NCI-H446 treated with DMSO at 0.1 percent for 48 hours (cell line): ENCODE measurements around the gene DCAF16.
A peak's percentile ranks its signal among the peaks of the same experiment; 100 is the strongest.

Experiments used
- DNase-seq: peaks from one replicate; lab custom pipeline; 2025; lab: John Stamatoyannopoulos, UW

The DCAF16 gene

DNA sequence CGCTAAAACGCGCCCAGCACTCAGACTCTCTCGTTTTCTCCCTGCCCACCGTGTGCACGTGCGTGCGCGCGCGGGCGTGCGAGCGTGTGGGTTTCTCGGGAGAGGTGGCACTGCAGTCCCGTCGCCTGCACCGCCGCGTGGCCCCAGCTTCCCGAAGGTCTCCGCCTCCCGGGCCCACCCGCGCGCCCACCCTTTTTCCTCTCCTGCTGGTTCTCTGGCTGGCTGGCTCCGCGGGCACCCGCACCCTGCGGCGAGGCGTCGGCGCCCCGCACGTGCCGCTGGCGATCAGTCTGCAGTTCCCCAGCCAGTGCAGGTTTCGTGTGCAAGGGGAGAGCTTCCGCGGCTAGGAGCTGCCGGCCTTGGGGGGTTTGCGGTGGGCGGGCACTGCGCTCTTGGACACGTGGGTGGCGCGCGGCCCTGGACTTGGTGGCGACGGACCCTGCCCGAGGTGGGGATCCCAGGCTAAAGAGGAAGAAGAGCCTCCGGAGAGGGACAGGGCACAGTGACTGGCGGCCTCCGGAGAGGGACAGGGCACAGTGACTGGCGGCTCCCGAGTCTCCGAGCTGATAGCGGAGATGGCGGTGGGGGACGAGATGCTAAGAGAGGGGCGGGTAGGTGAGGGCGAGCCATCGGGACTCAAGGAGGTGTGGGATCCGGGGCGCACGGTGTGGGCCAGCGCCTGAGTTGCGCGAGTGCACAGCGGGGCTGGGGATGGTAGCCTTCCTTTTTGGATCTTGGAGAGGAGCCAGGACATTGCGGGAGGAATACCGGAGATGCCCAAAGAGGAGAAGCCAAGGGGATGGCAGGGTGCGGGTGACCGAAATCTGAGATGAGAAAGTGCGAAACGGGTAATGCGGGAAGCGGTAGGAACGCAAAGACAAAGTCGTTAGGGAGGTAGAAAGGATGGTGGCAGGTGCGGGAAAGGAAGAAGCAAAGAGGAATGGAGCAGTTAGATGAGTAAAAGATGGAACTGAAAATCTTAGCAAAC, 29.0 kb downstream of the DCAF16 start, which contains the start of gene FAM184B:
Gene FAM184B, minus strand, starts transcription at position 322 of the 988 bp plus-strand sequence. CDS start 322 bp downstream, outside the sequence.
- no peak for DNase-seq

DNA sequence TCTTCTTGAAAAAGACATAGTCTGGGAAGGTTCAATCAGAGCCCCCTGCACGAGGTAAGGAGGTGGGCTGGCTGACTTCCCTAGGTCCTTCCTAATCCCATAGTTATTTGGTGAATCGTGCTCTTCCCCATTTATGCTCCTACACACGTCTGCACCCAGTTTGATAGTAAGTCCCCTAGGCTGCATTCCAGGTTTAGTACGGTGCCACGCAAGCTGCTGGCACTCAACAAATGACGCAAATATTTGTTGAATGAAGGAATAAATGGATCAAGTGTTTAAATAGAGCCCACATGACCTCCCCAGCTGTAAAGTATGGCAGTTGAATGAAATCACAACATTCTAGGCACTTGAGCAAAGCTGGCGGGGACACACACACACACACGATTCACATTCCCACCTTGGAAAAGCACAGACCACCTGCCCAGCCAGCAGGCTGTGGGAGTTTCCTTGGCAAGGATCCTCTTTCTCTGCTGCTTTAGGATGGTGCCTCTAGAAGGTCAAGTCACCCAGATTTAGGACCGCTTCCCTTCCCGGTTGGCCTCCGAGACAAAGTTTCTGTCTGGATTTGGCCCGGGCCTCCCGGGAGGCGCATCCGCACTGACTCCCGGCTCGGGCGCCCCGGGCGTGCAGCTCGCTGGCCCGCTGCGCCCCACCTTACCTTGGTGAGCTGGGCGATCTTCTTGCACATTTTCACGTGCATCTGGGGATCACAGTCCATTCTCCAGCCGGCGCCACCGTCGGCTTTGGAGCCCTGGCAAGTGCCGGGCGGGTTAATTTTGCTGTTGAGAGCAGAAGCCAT, 29.9 kb downstream of the DCAF16 start:
- no peak for DNase-seq

DNA sequence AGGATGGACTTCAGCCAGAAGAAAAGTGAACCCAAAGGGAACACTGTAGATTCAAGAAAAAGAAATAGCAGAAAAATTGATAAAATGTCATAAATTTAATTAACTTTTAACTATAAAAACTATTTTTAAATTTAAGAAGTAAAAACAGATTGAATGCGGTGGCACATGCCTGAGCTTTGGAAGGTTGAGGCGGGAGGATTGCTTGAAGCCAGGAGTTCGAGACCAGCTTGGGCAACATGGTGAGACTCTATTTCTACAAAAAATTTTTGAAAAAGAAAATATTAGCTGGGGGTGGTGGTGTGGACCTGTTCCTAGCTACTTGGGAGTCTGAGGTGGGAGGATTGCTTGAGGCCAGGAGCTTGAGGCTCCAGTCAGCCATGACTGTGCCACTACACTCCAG, 32.1 kb downstream of the DCAF16 start:
- DNase-seq: no peak

DNA sequence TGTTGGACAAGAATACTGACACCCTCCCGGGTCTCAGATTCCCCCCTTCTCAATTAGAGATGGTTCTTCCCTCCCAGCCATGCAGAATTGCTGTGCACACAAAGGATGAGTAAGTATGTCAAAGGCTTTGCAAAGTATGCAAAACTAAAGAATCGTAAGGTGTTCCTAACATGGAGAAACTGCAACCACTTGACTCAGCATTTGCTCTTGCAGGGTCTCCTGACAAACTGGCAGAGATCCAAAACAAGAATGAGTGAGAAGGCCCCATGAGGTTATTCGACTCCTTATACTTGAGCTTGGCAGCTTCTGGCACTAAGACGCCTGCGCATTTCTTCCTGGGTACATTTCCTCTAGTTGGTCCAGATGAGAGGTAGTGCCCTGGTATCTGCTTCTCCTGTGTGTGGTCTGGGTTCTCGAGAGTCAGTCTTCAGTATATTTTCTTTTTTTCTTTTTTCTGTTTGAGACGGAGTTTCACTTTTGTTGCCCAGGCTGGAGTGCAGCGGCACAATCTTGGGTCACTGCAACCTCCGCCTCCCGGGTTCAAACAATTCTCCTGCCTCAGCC, 37.3 kb downstream of the DCAF16 start:
- DNase-seq: no peak

DNA sequence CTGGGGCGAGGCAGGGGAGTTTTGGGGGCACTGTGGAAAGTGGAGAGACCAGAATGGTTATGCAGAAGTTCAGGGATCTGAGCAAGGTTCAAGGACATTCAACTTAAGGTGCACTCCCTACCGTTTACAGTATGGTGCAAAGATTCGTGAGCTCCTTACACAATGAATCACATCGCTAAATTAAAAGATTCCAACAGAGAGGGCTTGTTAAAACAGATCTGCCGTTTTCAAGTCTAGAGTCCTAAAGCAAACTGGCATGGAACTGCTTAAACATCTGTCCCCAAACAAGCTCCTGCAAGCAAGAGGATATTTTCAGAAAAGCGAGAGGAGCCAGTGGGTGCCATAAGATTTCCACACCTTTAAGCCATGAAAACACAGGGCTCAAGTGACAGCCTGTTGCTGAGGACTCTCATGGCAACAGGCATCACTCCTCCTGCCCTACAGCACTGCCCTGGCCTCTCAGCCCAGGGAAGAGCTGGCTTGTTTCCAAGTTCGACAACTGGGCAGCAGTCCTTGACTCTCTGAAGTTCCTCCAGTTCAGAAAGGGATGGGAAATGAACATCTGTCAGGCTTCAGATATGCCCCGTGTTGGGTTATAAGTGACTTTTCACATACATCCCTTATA, 39.2 kb downstream of the DCAF16 start:
- DNase-seq: no peak

DNA sequence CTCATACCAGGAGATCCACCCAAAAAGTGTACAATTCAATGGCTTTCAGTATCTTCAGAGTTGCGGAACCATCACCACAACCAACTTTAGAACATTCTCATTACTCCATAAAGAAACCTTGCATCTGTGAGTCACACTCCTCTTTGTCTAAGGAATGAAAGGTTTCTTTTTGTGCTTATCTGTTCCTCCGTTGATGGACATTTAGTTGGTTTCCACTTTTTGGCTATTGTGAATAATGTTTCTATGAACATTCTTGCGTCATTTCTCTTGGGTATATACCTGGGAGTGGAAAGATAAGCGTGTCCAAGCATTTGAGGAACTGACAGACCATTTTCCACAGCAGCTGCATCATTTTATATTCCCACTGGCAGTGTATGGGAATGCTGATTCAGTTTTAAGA, 39.7 kb downstream of the DCAF16 start:
- no peak for DNase-seq

DNA sequence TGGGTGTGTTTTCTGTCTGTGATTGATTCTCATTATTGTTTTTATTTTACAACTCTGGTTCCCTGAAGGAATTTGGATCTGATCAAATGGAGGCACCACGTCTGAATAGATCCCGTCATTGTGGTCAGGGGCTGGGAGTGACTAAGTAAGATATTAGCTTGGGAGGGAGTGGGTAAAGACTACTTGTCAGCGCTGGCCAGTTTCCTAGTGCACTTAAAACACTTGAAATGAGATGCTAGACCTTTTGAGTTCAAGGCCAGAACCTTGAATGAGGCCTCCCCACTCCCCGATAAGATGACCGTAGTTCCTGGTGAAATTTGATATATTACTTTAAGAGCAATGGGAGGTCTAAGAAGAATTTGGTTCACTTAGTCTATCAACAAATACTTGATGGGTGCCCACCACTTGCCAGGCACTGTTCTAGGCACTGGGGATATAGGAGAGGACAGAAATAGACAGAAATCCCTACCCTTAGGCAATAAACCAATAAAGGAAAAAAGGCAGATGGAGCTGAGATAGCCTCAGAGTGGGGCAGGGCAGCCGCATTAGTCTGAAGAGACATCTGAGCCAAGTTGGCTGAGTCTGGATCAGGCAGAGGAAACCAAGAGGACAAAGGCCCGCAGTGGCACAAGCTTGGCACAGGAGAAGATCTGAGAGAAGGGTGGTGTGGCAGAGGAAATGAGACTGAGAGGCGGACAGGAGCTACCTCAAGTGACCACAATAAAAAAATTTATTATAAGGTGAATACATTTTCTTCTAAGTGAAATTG, 41.0 kb downstream of the DCAF16 start:
- no peak for DNase-seq

DNA sequence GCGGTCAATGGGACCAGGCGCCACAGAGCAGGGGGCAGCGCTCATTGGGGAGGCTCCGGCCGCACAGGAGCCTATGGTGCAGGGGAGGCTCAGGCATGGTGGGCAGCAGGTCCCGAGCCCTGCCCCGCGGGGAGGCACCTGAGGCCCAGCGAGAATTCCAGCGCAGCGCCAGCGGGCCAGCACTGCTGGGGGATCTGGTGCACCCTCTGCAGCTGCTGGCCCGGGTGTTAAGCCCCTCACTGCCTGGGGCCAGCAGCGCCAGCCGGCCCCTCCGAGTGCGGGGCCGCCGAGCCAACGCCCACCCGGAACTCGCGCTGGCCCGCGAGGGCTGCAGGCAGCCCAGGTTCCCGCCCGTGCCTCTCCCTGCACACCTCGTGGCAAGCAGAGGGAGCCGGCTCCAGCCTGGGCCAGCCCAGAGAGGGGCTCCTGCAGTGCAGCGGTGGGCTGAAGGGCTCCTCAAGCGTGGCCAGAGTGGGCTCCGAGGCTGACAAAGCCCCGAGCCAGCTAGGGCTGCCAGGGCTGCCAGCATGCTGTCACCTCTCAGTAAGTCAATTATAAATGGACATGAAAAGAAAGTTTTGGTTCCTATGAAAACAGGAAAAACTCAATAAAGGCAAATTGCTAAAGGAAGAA, 43.6 kb downstream of the DCAF16 start:
- no peak for DNase-seq

DNA sequence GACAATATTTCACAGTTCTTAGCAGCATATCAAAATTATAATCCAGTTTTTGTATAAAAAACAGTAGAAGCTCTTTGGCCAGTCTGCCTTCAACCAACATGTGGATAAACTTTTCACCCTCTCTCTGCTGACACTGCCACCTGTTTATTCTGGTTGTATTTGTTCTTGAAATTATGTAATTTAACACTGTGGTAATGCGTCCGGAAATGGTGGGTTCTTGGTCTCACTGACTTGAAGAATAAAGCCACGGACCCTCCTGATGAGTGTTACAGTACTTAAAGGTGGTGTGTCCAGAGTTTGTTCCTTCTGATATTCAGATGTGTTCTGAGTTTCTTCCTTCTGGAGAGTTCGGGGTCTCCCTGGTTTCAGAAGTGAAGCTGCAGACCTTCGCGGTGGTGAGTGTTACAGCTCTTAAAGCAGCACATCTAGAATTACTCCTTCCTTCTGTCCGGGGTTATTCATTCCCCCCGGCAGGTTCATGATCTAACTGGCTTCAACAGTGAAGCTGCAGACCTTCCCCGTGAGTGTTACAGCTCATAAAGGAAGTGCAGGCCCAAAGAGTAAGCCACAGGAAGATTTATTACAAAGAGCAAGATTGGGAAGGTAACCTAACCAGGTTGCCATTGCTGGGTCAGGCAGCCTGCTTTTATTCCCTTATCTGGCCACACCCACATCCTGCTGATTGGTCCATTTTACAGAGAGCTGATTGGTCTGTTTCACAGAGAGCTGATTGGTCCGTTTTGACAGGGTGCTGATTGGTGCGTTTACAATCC, 44.9 kb downstream of the DCAF16 start:
- no peak for DNase-seq

DNA sequence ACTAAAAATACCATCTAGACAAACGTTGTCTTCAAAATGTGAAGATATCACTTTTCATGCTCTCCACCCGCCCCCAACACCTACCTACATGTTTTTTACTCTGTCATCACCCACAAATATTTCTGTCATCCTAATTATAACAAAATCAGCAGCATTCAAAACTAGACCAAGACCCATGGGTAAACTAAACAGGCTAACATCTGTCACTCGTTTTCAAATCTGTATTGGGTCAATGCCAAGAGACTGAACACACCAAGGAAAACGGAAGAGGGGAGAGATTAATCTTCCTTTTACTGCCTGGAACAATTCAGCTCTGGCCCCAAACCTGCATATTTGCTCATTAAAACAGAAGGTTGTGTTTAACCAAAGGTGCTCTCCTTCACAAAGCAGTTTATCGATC, 46.6 kb downstream of the DCAF16 start:
- peak; percentile 62 for DNase-seq

DNA sequence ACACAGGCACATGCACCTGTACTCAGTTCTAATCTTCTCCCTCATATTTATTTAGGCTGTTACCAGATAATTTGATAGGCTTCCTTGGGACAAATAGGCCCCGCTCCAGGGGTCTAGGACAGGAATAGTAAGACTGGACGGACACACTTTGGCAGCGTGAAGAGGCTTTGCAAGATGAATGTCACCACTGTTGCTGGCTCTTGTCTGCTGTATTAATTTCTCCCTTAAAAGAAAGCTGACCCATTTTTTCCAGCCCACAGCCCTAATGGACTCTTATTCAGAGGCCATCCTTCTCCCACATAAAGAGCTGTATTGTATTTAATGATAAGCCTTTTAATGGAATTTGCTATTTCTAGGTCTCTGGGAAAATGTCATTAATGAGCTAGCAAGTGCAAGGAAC, 47.1 kb downstream of the DCAF16 start:
- DNase-seq: no peak

DNA sequence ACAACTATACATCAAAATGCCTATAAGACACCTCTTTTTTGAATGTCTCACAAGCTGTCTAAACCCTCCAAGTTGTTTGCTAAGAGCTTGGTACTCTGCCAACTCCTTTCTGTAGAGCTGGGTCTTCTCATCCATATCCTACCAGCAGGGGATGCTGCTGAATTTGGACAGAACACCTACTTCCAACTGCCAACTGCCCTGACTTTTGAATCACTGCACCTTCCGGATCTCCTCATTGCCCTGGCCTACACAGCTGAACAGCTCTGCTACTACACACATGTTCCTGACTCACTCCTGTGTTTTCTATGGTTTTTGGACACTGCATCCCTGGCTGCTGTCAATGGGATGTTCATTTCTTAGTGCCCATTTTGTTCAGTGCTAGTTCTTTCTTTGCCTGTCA, 47.8 kb downstream of the DCAF16 start:
- DNase-seq: peak; percentile 78

DNA sequence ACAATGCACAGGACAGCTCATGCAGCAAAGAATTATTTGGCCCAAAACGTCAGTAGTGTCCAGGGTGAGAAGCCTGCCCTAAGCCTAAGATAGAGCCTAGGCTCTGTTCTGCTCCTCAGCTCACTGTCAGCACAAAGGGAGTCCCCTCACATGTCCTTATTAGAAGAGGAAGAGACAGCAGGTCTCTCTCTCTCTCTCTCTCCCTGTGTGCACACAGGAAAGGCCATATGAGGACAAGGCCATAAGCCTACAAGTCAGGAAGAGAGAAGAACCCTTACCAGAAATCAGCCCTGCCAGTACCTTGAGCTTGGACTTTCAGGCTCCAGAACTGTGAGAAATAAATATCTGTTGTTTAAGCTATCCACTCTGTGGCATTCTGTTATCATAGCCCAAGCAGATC, 49.5 kb downstream of the DCAF16 start:
- DNase-seq: no peak

DNA sequence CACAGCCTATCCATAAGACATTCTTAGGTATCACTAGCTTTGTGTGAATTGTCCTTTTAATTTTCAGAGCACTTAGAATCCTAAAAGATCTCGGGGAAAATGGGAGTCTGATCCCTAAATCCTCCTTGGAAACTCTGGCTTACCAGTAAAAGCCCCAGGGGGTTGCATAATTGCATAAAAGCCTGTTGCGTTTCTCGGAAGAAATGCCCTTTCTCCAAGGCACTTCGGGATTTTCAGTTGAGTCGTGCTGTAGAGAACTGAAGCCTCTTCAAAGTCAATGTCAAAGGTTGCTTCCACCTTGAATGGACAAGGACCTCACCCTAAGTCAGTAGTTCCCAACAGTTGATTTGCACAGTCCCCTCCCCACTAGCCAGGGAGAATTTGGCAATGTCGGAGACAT, 49.9 kb downstream of the DCAF16 start:
- DNase-seq: no peak

DNA sequence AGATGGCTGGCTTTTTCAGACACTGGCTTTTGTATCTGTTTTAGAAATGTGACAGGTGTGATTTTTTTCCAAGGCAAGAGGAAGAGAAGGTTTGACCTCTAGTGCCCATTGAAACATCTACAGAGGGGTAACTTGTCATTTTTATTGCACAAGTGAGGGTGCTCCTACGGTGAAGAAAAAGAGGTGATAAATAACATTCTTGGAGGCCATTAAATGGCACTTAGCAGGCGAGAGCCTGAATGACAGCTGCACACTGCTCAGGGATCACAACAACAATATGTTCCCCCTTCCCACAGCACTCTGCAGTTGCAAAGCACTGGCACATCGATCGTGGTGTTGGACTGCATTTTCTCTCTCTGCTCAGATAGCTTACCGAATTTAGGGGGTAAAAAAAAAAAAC, 52.1 kb downstream of the DCAF16 start:
- no peak for DNase-seq

DNA sequence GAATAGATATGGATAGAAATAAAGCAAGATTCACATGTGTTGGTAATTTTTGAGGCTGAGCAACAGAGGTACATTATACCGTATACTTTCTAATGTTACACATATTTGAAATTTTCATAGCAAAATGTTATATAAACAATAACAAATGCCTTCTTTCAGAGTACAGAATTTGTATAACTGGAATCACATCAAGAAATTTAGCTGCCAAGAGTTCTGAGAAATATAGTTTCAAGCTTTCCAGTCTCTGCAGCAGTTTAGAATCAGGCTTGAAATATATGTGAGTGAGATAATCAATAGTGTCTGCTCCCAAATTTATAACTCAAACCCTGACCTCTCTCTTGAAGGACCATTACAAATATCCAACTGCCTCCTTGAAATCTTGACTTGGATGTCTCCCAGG, 52.9 kb downstream of the DCAF16 start:
- DNase-seq: no peak

DNA sequence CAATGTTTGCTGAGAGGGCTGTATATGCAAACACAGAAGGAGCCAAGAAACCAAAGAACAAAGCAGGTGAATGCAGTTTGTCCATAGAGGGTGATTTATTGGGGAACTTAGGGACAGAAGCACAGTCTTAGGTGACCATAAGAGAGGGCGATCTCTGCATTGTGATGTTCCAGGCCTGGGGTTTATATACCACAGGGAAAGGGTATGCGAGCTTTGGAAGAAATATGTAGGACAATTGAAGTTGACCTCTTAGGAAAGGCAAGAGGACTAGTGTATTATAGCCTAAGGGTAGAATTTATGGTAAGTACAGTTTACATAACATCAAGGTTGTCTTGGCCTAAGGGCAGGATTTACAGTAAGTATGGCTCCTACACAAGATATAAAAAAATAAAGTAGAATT, 56.9 kb downstream of the DCAF16 start:
- no peak for DNase-seq
